ENCODE data around the gene C4orf51.
"Not testable (repeated sequence)": the region's sequence is repeated elsewhere in the genome, so short reads cannot be mapped to it uniquely, and the experiment has no call there.

DNA sequence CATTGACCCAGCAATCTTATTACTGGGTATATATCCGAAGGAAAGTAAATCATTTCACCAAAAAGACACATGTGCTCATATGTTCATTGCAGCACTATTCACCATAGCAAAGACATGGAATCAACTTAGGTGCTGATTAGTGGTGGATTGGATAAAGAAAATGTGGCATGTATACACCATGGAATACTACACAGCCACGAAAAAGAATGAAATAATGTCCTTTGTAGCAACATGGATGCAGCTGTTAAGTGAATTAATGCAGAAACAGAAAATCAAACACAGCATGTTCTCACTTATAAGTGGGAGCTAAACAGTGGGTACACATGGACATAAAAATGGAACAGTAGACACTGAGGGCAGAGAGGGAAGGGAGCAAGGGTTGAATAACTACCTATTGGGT, 11.5 kb downstream of the C4orf51 start:
- TF ChIP-seq POLR2A (IDR thresholded peaks at IDR 0.05): not testable (repeated sequence)
- TF ChIP-seq, protein P1, sequence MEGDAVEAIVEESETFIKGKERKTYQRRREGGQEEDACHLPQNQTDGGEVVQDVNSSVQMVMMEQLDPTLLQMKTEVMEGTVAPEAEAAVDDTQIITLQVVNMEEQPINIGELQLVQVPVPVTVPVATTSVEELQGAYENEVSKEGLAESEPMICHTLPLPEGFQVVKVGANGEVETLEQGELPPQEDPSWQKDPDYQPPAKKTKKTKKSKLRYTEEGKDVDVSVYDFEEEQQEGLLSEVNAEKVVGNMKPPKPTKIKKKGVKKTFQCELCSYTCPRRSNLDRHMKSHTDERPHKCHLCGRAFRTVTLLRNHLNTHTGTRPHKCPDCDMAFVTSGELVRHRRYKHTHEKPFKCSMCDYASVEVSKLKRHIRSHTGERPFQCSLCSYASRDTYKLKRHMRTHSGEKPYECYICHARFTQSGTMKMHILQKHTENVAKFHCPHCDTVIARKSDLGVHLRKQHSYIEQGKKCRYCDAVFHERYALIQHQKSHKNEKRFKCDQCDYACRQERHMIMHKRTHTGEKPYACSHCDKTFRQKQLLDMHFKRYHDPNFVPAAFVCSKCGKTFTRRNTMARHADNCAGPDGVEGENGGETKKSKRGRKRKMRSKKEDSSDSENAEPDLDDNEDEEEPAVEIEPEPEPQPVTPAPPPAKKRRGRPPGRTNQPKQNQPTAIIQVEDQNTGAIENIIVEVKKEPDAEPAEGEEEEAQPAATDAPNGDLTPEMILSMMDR (IDR thresholded peaks at IDR 0.05): not testable (repeated sequence)

All from uterus (tissue), 2 donors.